Activated CD8-positive, alpha-beta memory T cell treated with anti-CD3 and anti-CD28 coated beads, Interleukin-2, amount 10 ng/mL, durations not matched to agents 7 days and 5 days (primary cell): ENCODE measurements around the gene EVA1C. TPM values are rescaled to one million over a fixed set of nuclear protein-coding genes. Genes with fewer than 3 reads are reported as not detected.
"Not testable (repeated sequence)": the region's sequence is repeated elsewhere in the genome, so short reads cannot be mapped to it uniquely, and the experiment has no call there.

Source experiments
- ATAC-seq: fragments of 150-1000 bp; cut with Tn5 transposase; one replicate; pipeline ENCODE4 v1.10.0; 2021; ENCODE audit warnings: moderate library complexity
- CTCF ChIA-PET: fragments of 350-600 bp; sonication (Branson Sonifier 250); formaldehyde crosslinking; loops from one replicate; lab custom pipeline; 2021; ENCODE audit warnings: antibody characterized with exemption; lab: Charles Lee
- DNase-seq: peaks from one replicate; pipeline ENCODE4 v3.0.0-alpha.2; 2020
- H3K27ac Mint-ChIP-seq: one replicate; pipeline ENCODE4 v1.8.0; 2021; ENCODE audit warnings: mild to moderate bottlenecking, mixed read lengths
- H3K27me3 Mint-ChIP-seq: one replicate; pipeline ENCODE4 v1.8.0; 2021; ENCODE audit warnings: mixed read lengths
- H3K36me3 Mint-ChIP-seq: one replicate; pipeline ENCODE4 v1.8.0; 2021; ENCODE audit warnings: mild to moderate bottlenecking, mixed read lengths
- H3K4me1 Mint-ChIP-seq: one replicate; pipeline ENCODE4 v1.8.0; 2021; ENCODE audit warnings: mixed read lengths
- H3K4me3 Mint-ChIP-seq: one replicate; pipeline ENCODE4 v1.8.0; 2021; ENCODE audit warnings: mild to moderate bottlenecking, moderate library complexity, mixed read lengths
- H3K9me3 Mint-ChIP-seq: one replicate; pipeline ENCODE4 v1.8.0; 2022; ENCODE audit warnings: low read depth, mixed read lengths
- total RNA-seq, 2 experiments: library from RNA; stranded (reverse); gene quantifications; one replicate each; pipeline ENCODE4 v1.2.3, GENCODE V29; 2021

The EVA1C gene
- total RNA-seq, 2 experiments from 2014 or later = 4.5 to 7.6 TPM

DNA sequence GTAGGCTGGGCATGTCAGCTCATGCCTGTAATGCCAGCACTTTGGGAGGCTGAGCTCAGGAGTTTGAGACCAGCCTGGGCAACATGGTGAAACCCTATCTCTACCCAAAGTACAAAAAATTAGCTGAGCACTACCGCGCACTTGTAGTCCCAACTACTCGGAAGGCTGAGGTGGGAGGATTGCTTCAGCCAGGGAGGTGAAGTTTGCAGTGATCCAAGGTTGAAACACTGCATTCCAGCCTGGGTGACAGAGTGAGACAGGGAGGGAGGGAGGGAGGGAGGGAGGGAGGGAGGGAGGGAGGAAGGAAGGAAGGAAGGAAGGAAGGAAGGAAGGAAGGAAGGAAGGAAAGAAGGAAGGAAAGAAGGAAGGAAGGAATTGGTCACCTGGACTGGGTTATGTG is 119.1 kb downstream of the EVA1C start:
- H3K36me3 Mint-ChIP-seq, H3K4me3 Mint-ChIP-seq, CTCF ChIA-PET: not testable (repeated sequence)

GRCh38 chr21:32532636-32533035 is 120.1 kb downstream of the EVA1C start:
- peaks cover 3% of the 10 kb centered on the region for H3K9me3 Mint-ChIP-seq
- DNase-seq (no peak), ATAC-seq (no peak)
- peaks cover 14% of the 10 kb centered on the region for H3K4me1 Mint-ChIP-seq
- H3K27me3 Mint-ChIP-seq = no peaks in the 10 kb centered on the region
- CTCF ChIA-PET = no interaction called here
- H3K36me3 Mint-ChIP-seq = peaks cover 2% of the 10 kb centered on the region
- H3K27ac Mint-ChIP-seq = no peak overlapping the region
- no peak overlapping the region for H3K4me3 Mint-ChIP-seq

More for the DNA sequence above, 119.1 kb downstream of the EVA1C start:
- not testable (repeated sequence) for DNase-seq, H3K4me1 Mint-ChIP-seq, H3K9me3 Mint-ChIP-seq, H3K27ac Mint-ChIP-seq, ATAC-seq, H3K27me3 Mint-ChIP-seq

- no peak overlapping the region for H3K4me3 Mint-ChIP-seq
- H3K27ac Mint-ChIP-seq = no peak overlapping the region
Measured at GRCh38 chr21:32533053-32533452, 120.5 kb downstream of the EVA1C start.

DNA sequence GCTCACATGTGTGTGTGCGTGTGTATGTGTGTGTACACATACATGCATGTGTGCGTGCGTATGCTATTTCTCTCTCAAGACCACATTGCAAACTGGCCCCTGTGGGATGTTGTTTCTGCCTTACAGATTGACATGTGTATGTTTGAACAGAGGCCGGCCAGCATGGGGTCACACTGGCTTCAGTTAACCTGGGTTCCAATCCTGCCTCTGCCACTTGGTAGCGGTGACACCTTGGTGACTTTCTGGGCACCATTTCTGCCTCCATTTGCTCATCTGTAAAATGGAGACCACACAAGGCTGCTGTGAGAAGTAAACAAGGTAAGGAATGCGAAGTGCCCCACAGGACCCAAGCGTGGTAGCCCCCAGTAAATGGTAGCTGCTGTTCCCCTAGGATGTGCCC is 121.1 kb downstream of the EVA1C start:
- H3K27ac Mint-ChIP-seq = no peak overlapping the region
- CTCF ChIA-PET = no interaction called here
- peaks cover 3% of the 10 kb centered on the region for H3K9me3 Mint-ChIP-seq
- peaks cover 17% of the 10 kb centered on the region for H3K4me1 Mint-ChIP-seq
- DNase-seq (no peak), ATAC-seq (no peak)
- no peak overlapping the region for H3K4me3 Mint-ChIP-seq
- no peaks in the 10 kb centered on the region for H3K27me3 Mint-ChIP-seq
- peaks cover 2% of the 10 kb centered on the region for H3K36me3 Mint-ChIP-seq

More at GRCh38 chr21:32533053-32533452, 120.5 kb downstream of the EVA1C start:
- ATAC-seq (no peak), DNase-seq (no peak)
- CTCF ChIA-PET = no interaction called here
- peaks cover 3% of the 10 kb centered on the region for H3K9me3 Mint-ChIP-seq
- peaks cover 14% of the 10 kb centered on the region for H3K4me1 Mint-ChIP-seq
- no peaks in the 10 kb centered on the region for H3K27me3 Mint-ChIP-seq
- peaks cover 2% of the 10 kb centered on the region for H3K36me3 Mint-ChIP-seq

GRCh38 chr21:32534113-32534512 is 121.6 kb downstream of the EVA1C start:
- H3K27me3 Mint-ChIP-seq = no peaks in the 10 kb centered on the region
- CTCF ChIA-PET = no interaction called here
- no peak overlapping the region for H3K4me3 Mint-ChIP-seq
- ATAC-seq (no peak), DNase-seq (no peak)
- H3K9me3 Mint-ChIP-seq = peaks cover 3% of the 10 kb centered on the region
- H3K4me1 Mint-ChIP-seq = peaks cover 22% of the 10 kb centered on the region
- H3K36me3 Mint-ChIP-seq = peaks cover 2% of the 10 kb centered on the region
- H3K27ac Mint-ChIP-seq = no peak overlapping the region

DNA sequence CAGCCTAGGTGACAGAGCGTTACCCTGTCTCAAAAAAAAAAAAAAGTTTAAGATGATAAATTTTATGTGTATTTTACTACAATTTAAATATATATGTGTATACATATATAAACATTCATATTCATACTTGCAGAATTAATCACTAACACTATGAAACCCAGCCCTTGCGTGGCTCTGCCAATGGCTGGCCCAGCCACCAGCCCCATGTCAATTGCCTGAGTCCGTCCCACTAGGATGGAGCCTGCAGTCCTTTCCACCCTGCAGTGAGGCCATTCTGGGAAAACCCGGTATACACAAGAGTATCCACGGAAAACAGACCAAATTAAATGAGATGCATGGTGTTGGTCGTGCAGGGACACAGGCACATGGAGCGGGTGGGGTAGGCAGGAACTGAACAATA is 123.1 kb downstream of the EVA1C start:
- Mint-ChIP-seq H3K36me3 (peaks cover 2% of the 10 kb centered on the region), H3K4me1 (peaks cover 24% of the 10 kb centered on the region), H3K27ac (no peak overlapping the region), H3K9me3 (peaks cover 3% of the 10 kb centered on the region), H3K27me3 (no peaks in the 10 kb centered on the region), H3K4me3 (no peak overlapping the region)
- CTCF ChIA-PET = no interaction called here
- DNase-seq = no peak
- ATAC-seq = no peak

DNA sequence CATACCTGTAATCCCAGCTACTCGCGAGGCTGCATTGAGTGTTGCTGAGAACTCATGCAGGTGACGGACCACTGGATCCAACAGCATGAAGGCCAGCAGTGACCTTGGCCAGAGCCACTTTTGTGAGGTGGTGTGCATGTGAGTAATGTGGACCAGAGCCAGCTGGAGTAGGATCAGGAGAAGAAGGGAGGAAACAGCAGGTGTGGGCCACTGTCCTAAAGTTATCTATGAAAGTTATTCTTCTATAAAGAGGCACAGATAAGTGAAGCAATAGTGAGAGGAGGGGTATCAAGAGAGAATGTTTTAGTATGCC is 125.0 kb downstream of the EVA1C start:
- Mint-ChIP-seq H3K27me3 (no peaks in the 10 kb centered on the region), H3K4me1 (peaks cover 24% of the 10 kb centered on the region), H3K27ac (peak overlapping the region; percentile 30)

GRCh38 chr21:32538147-32538792 is 125.8 kb downstream of the EVA1C start:
- Mint-ChIP-seq H3K9me3 (peaks cover 2% of the 10 kb centered on the region), H3K4me1 (peaks cover 24% of the 10 kb centered on the region), H3K36me3 (peaks cover 2% of the 10 kb centered on the region), H3K27ac (peak overlapping the region; percentile 78), H3K27me3 (no peaks in the 10 kb centered on the region), H3K4me3 (peak overlapping the region; percentile 29)
- DNase-seq (peak; percentile 84), ATAC-seq (peak; percentile 95)
- CTCF ChIA-PET = interaction anchor here (1.4 to 2.7 kb wide), 7 partner anchors 12 to 135 kb away, joined by 4 to 16 read pairs (median 5); no protein-coding TSS in a partner anchor

More for the DNA sequence above, 125.0 kb downstream of the EVA1C start:
- peaks cover 3% of the 10 kb centered on the region for H3K9me3 Mint-ChIP-seq
- ATAC-seq (no peak), DNase-seq (no peak)
- CTCF ChIA-PET = interaction anchor here (1.4 to 2.7 kb wide), 4 partner anchors 15 to 134 kb away, joined by 4 to 13 read pairs (median 4); no protein-coding TSS in a partner anchor
- peaks cover 2% of the 10 kb centered on the region for H3K36me3 Mint-ChIP-seq
- H3K4me3 Mint-ChIP-seq = no peak overlapping the region

DNA sequence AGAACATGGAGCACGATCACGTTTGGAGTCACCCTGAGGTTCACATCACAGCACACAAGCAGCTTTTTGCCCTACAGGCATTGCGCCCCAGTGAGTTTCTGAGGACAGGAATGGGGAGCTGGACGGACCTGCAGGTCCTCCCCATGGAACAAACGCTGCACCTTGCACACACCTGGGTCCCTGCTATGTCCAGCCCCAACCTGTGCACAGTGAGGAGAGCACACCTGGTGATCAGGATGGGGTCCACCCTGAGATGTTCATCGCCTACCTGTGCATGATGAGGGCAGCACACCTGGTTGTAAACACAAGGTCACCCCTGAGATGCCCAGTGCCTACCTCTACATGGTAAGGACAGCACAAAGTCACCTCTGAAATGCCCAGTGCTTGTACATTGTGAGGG is 126.9 kb downstream of the EVA1C start:
- CTCF ChIA-PET = interaction anchor here (1.4 to 2.7 kb wide), 5 partner anchors 13 to 136 kb away, joined by 5 to 16 read pairs (median 7); no protein-coding TSS in a partner anchor
- no peak overlapping the region for H3K27ac Mint-ChIP-seq
- no peaks in the 10 kb centered on the region for H3K9me3 Mint-ChIP-seq
- ATAC-seq (no peak), DNase-seq (no peak)
- peaks cover 24% of the 10 kb centered on the region for H3K4me1 Mint-ChIP-seq
- H3K36me3 Mint-ChIP-seq = peaks cover 2% of the 10 kb centered on the region
- no peaks in the 10 kb centered on the region for H3K27me3 Mint-ChIP-seq
- H3K4me3 Mint-ChIP-seq = no peak overlapping the region

GRCh38 chr21:32543056-32543455 is 130.6 kb downstream of the EVA1C start:
- H3K27ac Mint-ChIP-seq, H3K27me3 Mint-ChIP-seq, H3K4me1 Mint-ChIP-seq, H3K4me3 Mint-ChIP-seq, H3K36me3 Mint-ChIP-seq, DNase-seq, CTCF ChIA-PET, ATAC-seq, H3K9me3 Mint-ChIP-seq: not testable (repeated sequence)

- Mint-ChIP-seq H3K4me3 (no peak overlapping the region), H3K27me3 (no peaks in the 10 kb centered on the region), H3K4me1 (peaks cover 3% of the 10 kb centered on the region), H3K27ac (no peak overlapping the region), H3K36me3 (no peaks in the 10 kb centered on the region), H3K9me3 (no peaks in the 10 kb centered on the region)
- ATAC-seq (no peak), DNase-seq (no peak)
- CTCF ChIA-PET = no interaction called here
Measured at GRCh38 chr21:32543975-32544374, 131.5 kb downstream of the EVA1C start.

- Mint-ChIP-seq H3K27me3 (no peaks in the 10 kb centered on the region), H3K27ac (no peak overlapping the region), H3K36me3 (no peaks in the 10 kb centered on the region), H3K4me3 (no peak overlapping the region), H3K4me1 (no peaks in the 10 kb centered on the region), H3K9me3 (no peaks in the 10 kb centered on the region)
- DNase-seq = no peak
- CTCF ChIA-PET = no interaction called here
- no peak for ATAC-seq
Measured at GRCh38 chr21:32544697-32545096, 132.2 kb downstream of the EVA1C start.

DNA sequence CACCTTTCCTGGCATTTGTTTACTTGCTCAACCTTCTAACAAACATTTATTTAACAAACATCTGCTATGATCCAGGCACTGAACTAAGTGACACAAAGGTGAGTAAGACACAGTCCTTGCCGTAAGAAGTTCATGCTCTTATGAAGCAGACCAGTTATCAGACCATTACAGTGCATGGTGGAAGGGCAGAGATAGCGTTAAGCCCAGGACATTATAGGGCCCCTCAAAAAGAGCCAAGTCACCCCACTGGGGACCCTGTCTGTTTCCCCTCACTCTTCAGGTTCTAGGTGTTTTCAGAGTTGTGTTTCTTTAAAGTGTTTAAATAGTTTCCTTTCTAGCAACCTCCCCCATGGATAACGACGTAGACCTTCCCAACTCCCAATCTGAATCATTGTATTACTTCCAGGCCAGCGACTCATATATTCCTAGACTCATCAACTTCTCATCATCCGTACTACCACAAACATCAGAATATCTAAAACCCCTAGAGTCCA is 133.5 kb downstream of the EVA1C start:
- Mint-ChIP-seq H3K36me3 (no peaks in the 10 kb centered on the region), H3K27ac (no peak overlapping the region), H3K4me1 (no peaks in the 10 kb centered on the region), H3K27me3 (no peaks in the 10 kb centered on the region), H3K4me3 (no peak overlapping the region), H3K9me3 (no peaks in the 10 kb centered on the region)
- DNase-seq (no peak), ATAC-seq (no peak)
- CTCF ChIA-PET = no interaction called here

- CTCF ChIA-PET = interaction anchor here (1.0 kb wide), 1 partner anchor 22 kb away, joined by 3 read pairs; no protein-coding TSS in a partner anchor
- H3K27me3 Mint-ChIP-seq = no peaks in the 10 kb centered on the region
- no peaks in the 10 kb centered on the region for H3K9me3 Mint-ChIP-seq
- ATAC-seq = no peak
- no peaks in the 10 kb centered on the region for H3K4me1 Mint-ChIP-seq
- no peak overlapping the region for H3K27ac Mint-ChIP-seq
- no peak for DNase-seq
- H3K36me3 Mint-ChIP-seq = no peaks in the 10 kb centered on the region
- H3K4me3 Mint-ChIP-seq = no peak overlapping the region
Measured at GRCh38 chr21:32547018-32547417, 134.5 kb downstream of the EVA1C start.
